ENCODE data around the gene KSR1. TPM values are rescaled to one million over a fixed set of nuclear protein-coding genes. Genes with fewer than 3 reads are reported as not detected.
"Not testable (repeated sequence)": the region's sequence is repeated elsewhere in the genome, so short reads cannot be mapped to it uniquely, and the experiment has no call there.

The KSR1 gene
- total RNA-seq, 1 experiment from 2014 or later, result 21.7 TPM

GRCh38 chr17:27634776-27635175 is 178.5 kb downstream of the KSR1 start:
- in situ Hi-C loops (cut with HindIII; ENCODE audit: low pct_unique_long_range_greater_than_20kb, low sequenced_read_pairs) (no loop called here), intact Hi-C loops (cut with micrococcal nuclease; ENCODE audit: unreplicated experiment) (no loop called here)
- Histone ChIP-seq H3K9me3 (ENCODE audit: control insufficient read depth, insufficient read depth, low read depth, low read length) (no peaks in the 10 kb centered on the region), H3K27ac (ENCODE audit: low read length) (no peak overlapping the region), H3K36me3 (ENCODE audit: control insufficient read depth, insufficient read depth, low read length) (no peaks in the 10 kb centered on the region), H3K4me3 (ENCODE audit: low read depth in 2 of 2, low read length in 2 of 2) (no peak overlapping the region), H3K4me1 (ENCODE audit: control insufficient read depth, insufficient read depth, low read length) (no peaks in the 10 kb centered on the region), H3K27me3 (ENCODE audit: control insufficient read depth, insufficient read depth, low read length) (no peaks in the 10 kb centered on the region)
- ChIA-PET POLR2A (no interaction called here), CTCF (no interaction called here)
- no peak for ATAC-seq
- TF ChIP-seq SIN3A (IDR thresholded peaks at IDR 0.05; ENCODE audit: borderline replicate concordance, insufficient read depth, low read depth, low read length) (no peak), REST (IDR thresholded peaks at IDR 0.05; ENCODE audit: insufficient read depth in 1 of 2, low read depth in 2 of 2, low read length in 1 of 2) (no peak), TCF7L2 (IDR thresholded peaks at IDR 0.05; ENCODE audit: low read depth, low read length) (no peak), POLR2AphosphoS5 (IDR thresholded peaks at IDR 0.05; ENCODE audit: low read depth, low read length) (no peak), CTCF (IDR thresholded peaks at IDR 0.05) (no peak)
- BruUV-seq (replicated peaks), result no TSS peak
- no peak for DNase-seq (ENCODE audit: low read depth, low spot score)

GRCh38 chr17:27635275-27635823 is 179.1 kb downstream of the KSR1 start:
- DNase-seq (ENCODE audit: low read depth, low spot score), result no peak
- Histone ChIP-seq H3K4me3 (ENCODE audit: low read depth in 2 of 2, low read length in 2 of 2) (no peak overlapping the region), H3K4me1 (ENCODE audit: control insufficient read depth, insufficient read depth, low read length) (no peaks in the 10 kb centered on the region), H3K27ac (ENCODE audit: low read length) (no peak overlapping the region), H3K27me3 (ENCODE audit: control insufficient read depth, insufficient read depth, low read length) (no peaks in the 10 kb centered on the region), H3K9me3 (ENCODE audit: control insufficient read depth, insufficient read depth, low read depth, low read length) (no peaks in the 10 kb centered on the region), H3K36me3 (ENCODE audit: control insufficient read depth, insufficient read depth, low read length) (no peaks in the 10 kb centered on the region)
- no peak for TF ChIP-seq CTCF (IDR thresholded peaks at IDR 0.05)
- TF ChIP-seq REST (IDR thresholded peaks at IDR 0.05; ENCODE audit: insufficient read depth in 1 of 2, low read depth in 2 of 2, low read length in 1 of 2), result no peak
- no peak for TF ChIP-seq SIN3A (IDR thresholded peaks at IDR 0.05; ENCODE audit: borderline replicate concordance, insufficient read depth, low read depth, low read length)
- TF ChIP-seq TCF7L2 (IDR thresholded peaks at IDR 0.05; ENCODE audit: low read depth, low read length), result no peak
- no peak for TF ChIP-seq POLR2AphosphoS5 (IDR thresholded peaks at IDR 0.05; ENCODE audit: low read depth, low read length)
- ATAC-seq, result no peak
- no TSS peak for BruUV-seq (replicated peaks)
- CTCF ChIA-PET, result no interaction called here
- intact Hi-C loops (cut with micrococcal nuclease; ENCODE audit: unreplicated experiment) (no loop called here), in situ Hi-C loops (cut with HindIII; ENCODE audit: low pct_unique_long_range_greater_than_20kb, low sequenced_read_pairs) (no loop called here)
- POLR2A ChIA-PET, result no interaction called here

GRCh38 chr17:27636005-27636520 is 179.8 kb downstream of the KSR1 start:
- in situ Hi-C loops (cut with HindIII; ENCODE audit: low pct_unique_long_range_greater_than_20kb, low sequenced_read_pairs); POLR2A ChIA-PET; H3K27me3 ChIP-seq (ENCODE audit: control insufficient read depth, insufficient read depth, low read length); H3K4me3 ChIP-seq (ENCODE audit: low read depth in 2 of 2, low read length in 2 of 2); intact Hi-C loops (cut with micrococcal nuclease; ENCODE audit: unreplicated experiment); H3K4me1 ChIP-seq (ENCODE audit: control insufficient read depth, insufficient read depth, low read length); BruUV-seq (replicated peaks); DNase-seq (ENCODE audit: low read depth, low spot score); H3K9me3 ChIP-seq (ENCODE audit: control insufficient read depth, insufficient read depth, low read depth, low read length); H3K27ac ChIP-seq (ENCODE audit: low read length); ATAC-seq; CTCF ChIA-PET; H3K36me3 ChIP-seq (ENCODE audit: control insufficient read depth, insufficient read depth, low read length): not testable (repeated sequence)

Data from Panc1 (cell line).